ENCODE measurements around the gene VSTM2B.

VSTM2B gene

GRCh38 chr19:29516821-29517395 is 8.9 kb upstream of the VSTM2B start:
- Histone ChIP-seq H3K36me3 (ENCODE audit: control insufficient read depth, insufficient read depth, low read length) (no peaks in the 10 kb centered on the region), H2AFZ (no peak overlapping the region), H3K4me3 (ENCODE audit: low read depth, low read length) (no peak overlapping the region), H3K9ac (no peak overlapping the region), H3K27ac (no peak overlapping the region), H3K9me3 (ENCODE audit: control insufficient read depth, low read length) (no peaks in the 10 kb centered on the region), H3K27me3 (ENCODE audit: control insufficient read depth, insufficient read depth, low read length) (no peaks in the 10 kb centered on the region), H3K4me1 (no peaks in the 10 kb centered on the region), H3K79me2 (no peaks in the 10 kb centered on the region), H3K4me2 (ENCODE audit: low read length) (no peak overlapping the region)
- TF ChIP-seq CTCF (IDR thresholded peaks at IDR 0.05), result no peak

- Histone ChIP-seq H3K4me1 (no peaks in the 10 kb centered on the region), H3K36me3 (ENCODE audit: control insufficient read depth, insufficient read depth, low read length) (no peaks in the 10 kb centered on the region), H3K27ac (no peak overlapping the region), H3K79me2 (no peaks in the 10 kb centered on the region), H3K9ac (no peak overlapping the region), H3K4me3 (ENCODE audit: low read depth, low read length) (no peak overlapping the region), H2AFZ (no peak overlapping the region), H3K27me3 (ENCODE audit: control insufficient read depth, insufficient read depth, low read length) (no peaks in the 10 kb centered on the region), H3K4me2 (ENCODE audit: low read length) (no peak overlapping the region), H3K9me3 (ENCODE audit: control insufficient read depth, low read length) (no peaks in the 10 kb centered on the region)
- TF ChIP-seq CTCF (IDR thresholded peaks at IDR 0.05), result no peak
These were observed 8.4 kb upstream of the VSTM2B start for GRCh38 chr19:29517412-29517811.

- no peaks in the 10 kb centered on the region for H3K27me3 ChIP-seq (ENCODE audit: control insufficient read depth, insufficient read depth, low read length)
- no peaks in the 10 kb centered on the region for H3K4me1 ChIP-seq
- TF ChIP-seq CTCF (IDR thresholded peaks at IDR 0.05), result no peak
These were observed 7.8 kb upstream of the VSTM2B start for GRCh38 chr19:29517946-29518345.

GRCh38 chr19:29519146-29519545 is 6.6 kb upstream of the VSTM2B start:
- no peaks in the 10 kb centered on the region for H3K79me2 ChIP-seq
- no peak overlapping the region for H3K4me2 ChIP-seq (ENCODE audit: low read length)
- no peak overlapping the region for H3K27ac ChIP-seq
- H3K4me3 ChIP-seq (ENCODE audit: low read depth, low read length), result no peak overlapping the region
- no peaks in the 10 kb centered on the region for H3K9me3 ChIP-seq (ENCODE audit: control insufficient read depth, low read length)
- no peak overlapping the region for H2AFZ ChIP-seq
- no peak for TF ChIP-seq CTCF (IDR thresholded peaks at IDR 0.05)
- H3K27me3 ChIP-seq (ENCODE audit: control insufficient read depth, insufficient read depth, low read length), result no peaks in the 10 kb centered on the region
- H3K4me1 ChIP-seq, result no peaks in the 10 kb centered on the region
- H3K36me3 ChIP-seq (ENCODE audit: control insufficient read depth, insufficient read depth, low read length), result no peaks in the 10 kb centered on the region
- no peak overlapping the region for H3K9ac ChIP-seq

More at GRCh38 chr19:29517946-29518345, 7.8 kb upstream of the VSTM2B start:
- H3K9ac ChIP-seq, result no peak overlapping the region
- H3K79me2 ChIP-seq, result no peaks in the 10 kb centered on the region
- H3K36me3 ChIP-seq (ENCODE audit: control insufficient read depth, insufficient read depth, low read length), result no peaks in the 10 kb centered on the region
- no peak overlapping the region for H3K4me2 ChIP-seq (ENCODE audit: low read length)
- no peak overlapping the region for H3K27ac ChIP-seq
- H3K4me3 ChIP-seq (ENCODE audit: low read depth, low read length), result no peak overlapping the region
- H2AFZ ChIP-seq, result no peak overlapping the region
- H3K9me3 ChIP-seq (ENCODE audit: control insufficient read depth, low read length), result no peaks in the 10 kb centered on the region

- Histone ChIP-seq H3K27ac (no peak overlapping the region), H3K9ac (no peak overlapping the region), H3K27me3 (ENCODE audit: control insufficient read depth, insufficient read depth, low read length) (no peaks in the 10 kb centered on the region)
These were observed 5.9 kb upstream of the VSTM2B start for GRCh38 chr19:29519931-29520330.

More at GRCh38 chr19:29519931-29520330, 5.9 kb upstream of the VSTM2B start:
- Histone ChIP-seq H3K9me3 (ENCODE audit: control insufficient read depth, low read length) (no peaks in the 10 kb centered on the region), H3K4me2 (ENCODE audit: low read length) (no peak overlapping the region), H3K4me1 (no peaks in the 10 kb centered on the region), H2AFZ (no peak overlapping the region), H3K36me3 (ENCODE audit: control insufficient read depth, insufficient read depth, low read length) (no peaks in the 10 kb centered on the region), H3K4me3 (ENCODE audit: low read depth, low read length) (no peak overlapping the region), H3K79me2 (no peaks in the 10 kb centered on the region)
- no peak for TF ChIP-seq CTCF (IDR thresholded peaks at IDR 0.05)
